ENCODE data around the gene ESRRA. TPM values are rescaled to one million over a fixed set of nuclear protein-coding genes. Genes with fewer than 3 reads are reported as not detected.

ESRRA gene
- total and polyA plus RNA-seq, 2 donors: 13.3 to 53.2 TPM

DNA sequence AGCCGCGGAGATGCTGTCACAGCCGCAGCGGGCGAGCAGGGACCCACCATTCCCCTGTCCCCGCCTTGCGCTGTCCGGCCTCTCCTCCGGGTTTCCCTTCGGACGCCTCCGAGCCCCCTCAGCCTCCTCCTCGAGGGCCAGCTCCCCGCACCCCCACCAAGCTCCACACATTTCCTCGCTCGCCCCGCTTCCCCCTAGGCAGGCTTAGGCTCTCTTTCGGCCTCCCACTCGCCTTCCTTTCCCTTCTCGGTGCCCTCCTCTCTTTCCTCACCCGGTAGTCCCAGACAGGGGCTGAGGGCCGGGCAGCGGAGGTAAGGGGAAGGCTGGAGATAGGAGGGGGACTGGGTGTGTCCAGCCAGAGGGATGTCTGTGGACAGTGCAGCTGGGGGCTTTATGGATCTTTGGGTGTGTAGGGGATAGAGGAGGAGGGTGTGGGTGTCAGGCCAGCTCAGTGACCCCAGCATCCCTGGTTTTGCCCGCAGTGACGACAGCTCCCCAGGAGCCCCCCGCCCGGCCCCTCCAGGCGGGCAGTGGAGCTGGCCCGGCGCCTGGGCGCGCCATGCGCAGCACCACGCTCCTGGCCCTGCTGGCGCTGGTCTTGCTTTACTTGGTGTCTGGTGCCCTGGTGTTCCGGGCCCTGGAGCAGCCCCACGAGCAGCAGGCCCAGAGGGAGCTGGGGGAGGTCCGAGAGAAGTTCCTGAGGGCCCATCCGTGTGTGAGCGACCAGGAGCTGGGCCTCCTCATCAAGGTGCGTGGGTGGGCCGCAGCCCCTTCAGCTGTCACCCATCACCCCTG lies 12.7 kb upstream of the ESRRA start:
- WGBS: 32% methylated on average over 42 of the region's 42 CpGs
- Histone ChIP-seq H3K36me3 (ENCODE audit: insufficient read depth) (no peaks in the 10 kb centered on the region), H3K4me3 (ENCODE audit: low read depth, low read length) (peak overlapping the region; percentile 35), H3K4me1 (ENCODE audit: insufficient read depth) (peaks cover 3% of the 10 kb centered on the region), H3K27ac (ENCODE audit: low read depth) (no peak overlapping the region)
- no peak for DNase-seq (ENCODE audit: extremely low spot score)

DNA sequence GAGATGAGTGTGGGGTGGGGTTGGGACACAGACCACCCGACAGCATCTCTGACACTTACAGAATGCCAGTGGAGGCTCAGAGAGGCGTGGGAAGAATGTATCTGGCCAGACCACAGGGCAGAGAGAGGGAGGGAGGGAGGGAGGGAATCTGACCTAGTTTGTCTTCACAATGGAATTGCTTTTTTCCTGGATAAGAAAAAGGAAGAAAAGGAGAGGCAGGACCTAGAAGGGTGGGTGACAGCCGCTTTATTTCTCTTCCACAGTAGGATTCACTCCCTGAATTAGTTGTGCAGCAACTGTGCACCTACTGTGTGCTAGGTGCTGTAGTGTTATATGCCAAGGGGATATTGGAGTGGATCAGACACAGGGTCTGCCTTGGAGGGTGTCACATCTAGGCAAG lies 10.6 kb upstream of the ESRRA start:
- Histone ChIP-seq H3K4me1 (ENCODE audit: insufficient read depth) (peaks cover 6% of the 10 kb centered on the region), H3K36me3 (ENCODE audit: insufficient read depth) (no peaks in the 10 kb centered on the region), H3K4me3 (ENCODE audit: low read depth, low read length) (no peak overlapping the region), H3K27ac (ENCODE audit: low read depth) (no peak overlapping the region)
- DNase-seq (ENCODE audit: extremely low spot score): no peak
- 49% methylated on average over 3 of the region's 3 CpGs for WGBS

DNA sequence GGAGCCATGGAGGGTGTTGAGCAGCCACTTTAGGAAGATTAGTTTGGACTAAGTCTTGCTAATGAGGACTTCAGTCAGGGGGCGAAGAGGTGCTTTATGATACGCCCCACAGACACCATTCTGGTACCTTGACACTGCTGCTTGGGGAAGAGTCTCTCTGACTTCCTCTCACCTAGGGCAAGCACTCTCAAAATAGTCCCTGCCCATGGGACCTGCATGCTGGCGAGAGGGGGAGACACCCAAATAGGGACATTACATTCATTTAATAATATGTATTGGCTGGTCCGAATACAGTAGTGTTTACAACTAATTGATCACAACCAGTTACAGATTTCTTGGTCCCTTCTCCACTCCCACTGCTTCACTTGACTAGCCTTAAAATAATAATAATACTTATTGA lies 9.6 kb upstream of the ESRRA start:
- Histone ChIP-seq H3K27ac (ENCODE audit: low read depth) (no peak overlapping the region), H3K36me3 (ENCODE audit: insufficient read depth) (no peaks in the 10 kb centered on the region), H3K4me1 (ENCODE audit: insufficient read depth) (peaks cover 6% of the 10 kb centered on the region), H3K4me3 (ENCODE audit: low read depth, low read length) (no peak overlapping the region)
- 88% methylated on average over 4 of the region's 4 CpGs for WGBS
- DNase-seq (ENCODE audit: extremely low spot score): no peak

DNA sequence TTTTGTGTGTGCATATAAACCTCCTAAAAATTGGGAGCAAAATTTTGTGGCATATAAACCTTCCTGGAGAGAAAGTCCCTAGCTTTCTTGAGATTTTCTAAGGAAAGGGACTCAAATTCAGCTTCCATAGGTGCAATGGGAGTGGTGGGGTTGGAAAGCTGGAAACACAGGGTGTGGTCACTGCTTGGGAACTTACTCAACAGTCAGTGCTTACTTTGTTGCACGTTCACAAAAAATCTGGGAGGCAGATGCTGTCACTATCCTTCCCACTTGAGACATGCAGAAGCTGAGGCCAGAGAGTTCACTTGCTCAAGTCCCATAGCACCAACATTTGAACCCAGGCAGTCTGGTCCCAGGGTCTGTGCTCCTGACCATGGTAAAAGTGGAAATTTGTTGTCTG lies 9.1 kb upstream of the ESRRA start:
- no peaks in the 10 kb centered on the region for H3K36me3 ChIP-seq (ENCODE audit: insufficient read depth)
- 38% methylated on average over 1 of the region's 1 CpG for WGBS
- H3K4me1 ChIP-seq (ENCODE audit: insufficient read depth): peaks cover 6% of the 10 kb centered on the region
- H3K27ac ChIP-seq (ENCODE audit: low read depth): no peak overlapping the region
- H3K4me3 ChIP-seq (ENCODE audit: low read depth, low read length): no peak overlapping the region
- DNase-seq (ENCODE audit: extremely low spot score): no peak

DNA sequence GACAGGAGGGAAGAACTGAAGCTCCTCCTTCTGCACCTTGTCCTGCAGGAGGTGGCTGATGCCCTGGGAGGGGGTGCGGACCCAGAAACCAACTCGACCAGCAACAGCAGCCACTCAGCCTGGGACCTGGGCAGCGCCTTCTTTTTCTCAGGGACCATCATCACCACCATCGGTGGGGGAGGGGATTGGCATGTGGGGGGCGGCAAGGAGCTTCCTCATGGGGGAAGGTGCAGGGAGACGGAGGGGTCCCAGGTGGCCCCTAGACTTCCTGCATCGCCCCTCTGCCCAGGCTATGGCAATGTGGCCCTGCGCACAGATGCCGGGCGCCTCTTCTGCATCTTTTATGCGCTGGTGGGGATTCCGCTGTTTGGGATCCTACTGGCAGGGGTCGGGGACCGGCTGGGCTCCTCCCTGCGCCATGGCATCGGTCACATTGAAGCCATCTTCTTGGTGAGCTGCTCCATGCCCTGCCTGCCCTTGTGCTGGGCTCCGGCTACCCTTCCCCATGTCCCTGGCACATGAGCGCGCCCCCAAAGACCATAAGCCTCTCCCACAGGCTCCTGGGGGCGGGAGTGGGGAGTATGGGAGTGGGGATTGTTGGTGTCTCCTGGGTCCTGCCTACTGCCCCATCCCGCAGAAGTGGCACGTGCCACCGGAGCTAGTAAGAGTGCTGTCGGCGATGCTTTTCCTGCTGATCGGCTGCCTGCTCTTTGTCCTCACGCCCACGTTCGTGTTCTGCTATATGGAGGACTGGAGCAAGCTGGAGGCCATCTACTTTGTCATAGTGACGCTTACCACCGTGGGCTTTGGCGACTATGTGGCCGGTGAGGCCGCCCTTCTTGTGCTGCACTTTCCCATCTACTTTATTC lies 8.3 kb upstream of the ESRRA start:
- DNase-seq (ENCODE audit: extremely low spot score): no peak
- H3K4me1 ChIP-seq (ENCODE audit: insufficient read depth): peaks cover 5% of the 10 kb centered on the region
- no peaks in the 10 kb centered on the region for H3K36me3 ChIP-seq (ENCODE audit: insufficient read depth)
- H3K27ac ChIP-seq (ENCODE audit: low read depth): no peak overlapping the region
- WGBS: 16% methylated on average over 34 of the region's 34 CpGs
- no peak overlapping the region for H3K4me3 ChIP-seq (ENCODE audit: low read depth, low read length)

DNA sequence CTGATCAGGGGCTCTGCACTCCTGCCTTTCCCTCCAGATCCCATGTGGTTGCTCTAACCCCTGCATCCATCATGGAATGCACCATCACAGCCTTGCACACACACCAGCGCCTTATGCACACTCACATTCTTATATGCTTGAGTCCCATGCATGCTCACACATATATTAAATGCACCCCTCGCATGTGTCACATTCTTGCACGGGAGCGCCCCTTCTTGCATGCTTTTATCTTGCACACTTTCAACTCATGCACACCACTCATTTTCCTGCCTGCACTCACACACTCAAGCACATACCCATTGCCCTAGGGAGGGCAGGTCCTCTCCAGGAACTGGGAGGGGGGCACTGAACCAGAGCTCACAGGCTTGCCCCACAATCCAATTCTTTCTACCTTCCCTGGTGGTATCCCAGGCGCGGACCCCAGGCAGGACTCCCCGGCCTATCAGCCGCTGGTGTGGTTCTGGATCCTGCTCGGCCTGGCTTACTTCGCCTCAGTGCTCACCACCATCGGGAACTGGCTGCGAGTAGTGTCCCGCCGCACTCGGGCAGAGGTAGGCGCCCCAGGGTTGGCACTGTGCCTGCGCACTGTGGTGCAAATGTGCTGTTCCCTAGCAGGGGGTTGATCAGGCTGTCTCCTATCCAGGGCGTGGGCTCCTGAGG lies 7.5 kb upstream of the ESRRA start:
- Histone ChIP-seq H3K27ac (ENCODE audit: low read depth) (no peak overlapping the region), H3K4me1 (ENCODE audit: insufficient read depth) (peaks cover 3% of the 10 kb centered on the region), H3K4me3 (ENCODE audit: low read depth, low read length) (no peak overlapping the region), H3K36me3 (ENCODE audit: insufficient read depth) (no peaks in the 10 kb centered on the region)
- DNase-seq (ENCODE audit: extremely low spot score): no peak
- WGBS: 49% methylated on average over 18 of the region's 18 CpGs

DNA sequence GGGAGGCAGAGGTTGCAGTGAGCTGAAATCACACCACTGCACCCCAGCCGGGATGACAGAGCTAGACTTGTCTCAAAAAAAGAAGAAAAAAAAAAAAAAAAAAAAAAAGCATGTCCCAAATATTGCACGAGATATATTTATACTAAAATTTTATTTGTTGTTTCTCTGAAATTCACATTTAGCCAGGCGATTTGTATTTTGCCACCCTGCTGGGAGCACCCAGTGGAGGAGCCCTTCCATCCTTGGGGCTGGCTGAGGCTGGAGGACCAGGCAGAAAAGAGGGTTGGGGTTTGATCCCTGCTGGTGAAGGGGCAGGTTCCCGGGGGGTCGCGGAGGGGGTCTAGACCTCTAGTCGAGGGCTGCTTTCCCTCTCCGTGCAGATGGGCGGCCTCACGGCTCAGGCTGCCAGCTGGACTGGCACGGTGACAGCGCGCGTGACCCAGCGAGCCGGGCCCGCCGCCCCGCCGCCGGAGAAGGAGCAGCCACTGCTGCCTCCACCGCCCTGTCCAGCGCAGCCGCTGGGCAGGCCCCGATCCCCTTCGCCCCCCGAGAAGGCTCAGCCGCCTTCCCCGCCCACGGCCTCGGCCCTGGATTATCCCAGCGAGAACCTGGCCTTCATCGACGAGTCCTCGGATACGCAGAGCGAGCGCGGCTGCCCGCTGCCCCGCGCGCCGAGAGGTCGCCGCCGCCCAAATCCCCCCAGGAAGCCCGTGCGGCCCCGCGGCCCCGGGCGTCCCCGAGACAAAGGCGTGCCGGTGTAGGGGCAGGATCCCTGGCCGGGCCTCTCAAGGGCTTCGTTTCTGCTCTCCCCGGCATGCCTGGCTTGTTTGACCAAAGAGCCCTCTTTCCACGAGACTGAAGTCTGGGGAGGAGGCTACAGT lies 6.1 kb upstream of the ESRRA start:
- Histone ChIP-seq H3K4me3 (ENCODE audit: low read depth, low read length) (peak overlapping the region; percentile 24), H3K27ac (ENCODE audit: low read depth) (no peak overlapping the region), H3K4me1 (ENCODE audit: insufficient read depth) (peaks cover 3% of the 10 kb centered on the region), H3K36me3 (ENCODE audit: insufficient read depth) (no peaks in the 10 kb centered on the region)
- DNase-seq (ENCODE audit: extremely low spot score): no peak
- WGBS: 4% methylated on average over 60 of the region's 60 CpGs

DNA sequence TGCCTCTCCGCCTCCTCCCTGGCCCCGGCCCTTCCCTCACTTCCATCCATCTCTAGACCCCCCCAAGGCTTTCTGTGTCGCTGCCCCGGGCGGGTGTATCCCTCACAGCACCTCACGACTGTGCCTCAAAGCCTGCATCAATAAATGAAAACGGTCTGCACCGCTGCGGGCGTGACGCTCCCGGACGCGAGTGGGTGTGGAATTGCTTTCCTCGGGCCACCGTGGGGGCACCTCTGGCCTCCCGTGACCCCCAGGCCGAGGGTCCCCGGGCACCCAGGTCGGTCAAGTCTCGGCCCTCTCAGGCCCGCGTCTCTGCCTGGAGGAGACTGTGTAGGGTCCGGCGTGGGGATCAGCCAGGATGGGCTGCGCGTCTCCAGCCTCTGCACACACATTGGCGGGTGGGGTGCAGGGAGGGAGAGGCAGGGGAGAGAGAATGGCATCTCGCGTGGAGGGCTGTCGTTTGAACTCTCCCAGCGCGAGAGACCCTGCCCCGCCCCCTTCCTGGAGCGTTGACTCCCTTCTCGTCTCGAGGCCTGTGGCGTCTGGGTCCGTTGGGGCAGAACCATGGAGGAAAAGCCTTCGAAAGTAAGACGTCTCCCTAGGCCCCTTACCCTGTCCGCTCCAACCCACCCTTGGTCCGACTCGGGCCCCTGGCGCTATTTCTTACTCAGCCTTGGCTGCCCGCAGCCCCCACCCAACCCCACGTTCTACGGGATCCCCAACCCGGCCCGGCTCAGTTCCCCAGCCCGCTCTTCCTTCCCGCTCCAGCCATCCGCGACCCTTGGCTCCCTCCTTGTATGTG lies 5.3 kb upstream of the ESRRA start, which contains the start of gene CATSPERZ:
TSS of gene CATSPERZ (plus strand) at position 512 of the 802 bp plus-strand sequence. CDS start at position 565, 53 bp downstream.
- no peak for DNase-seq (ENCODE audit: extremely low spot score)
- Histone ChIP-seq H3K36me3 (ENCODE audit: insufficient read depth) (no peaks in the 10 kb centered on the region), H3K4me1 (ENCODE audit: insufficient read depth) (peaks cover 3% of the 10 kb centered on the region), H3K27ac (ENCODE audit: low read depth) (no peak within 1 kb of the TSS), H3K4me3 (ENCODE audit: low read depth, low read length) (peak within 1 kb of the TSS; percentile 24)
- WGBS: 17% methylated on average over 54 of the region's 54 CpGs

DNA sequence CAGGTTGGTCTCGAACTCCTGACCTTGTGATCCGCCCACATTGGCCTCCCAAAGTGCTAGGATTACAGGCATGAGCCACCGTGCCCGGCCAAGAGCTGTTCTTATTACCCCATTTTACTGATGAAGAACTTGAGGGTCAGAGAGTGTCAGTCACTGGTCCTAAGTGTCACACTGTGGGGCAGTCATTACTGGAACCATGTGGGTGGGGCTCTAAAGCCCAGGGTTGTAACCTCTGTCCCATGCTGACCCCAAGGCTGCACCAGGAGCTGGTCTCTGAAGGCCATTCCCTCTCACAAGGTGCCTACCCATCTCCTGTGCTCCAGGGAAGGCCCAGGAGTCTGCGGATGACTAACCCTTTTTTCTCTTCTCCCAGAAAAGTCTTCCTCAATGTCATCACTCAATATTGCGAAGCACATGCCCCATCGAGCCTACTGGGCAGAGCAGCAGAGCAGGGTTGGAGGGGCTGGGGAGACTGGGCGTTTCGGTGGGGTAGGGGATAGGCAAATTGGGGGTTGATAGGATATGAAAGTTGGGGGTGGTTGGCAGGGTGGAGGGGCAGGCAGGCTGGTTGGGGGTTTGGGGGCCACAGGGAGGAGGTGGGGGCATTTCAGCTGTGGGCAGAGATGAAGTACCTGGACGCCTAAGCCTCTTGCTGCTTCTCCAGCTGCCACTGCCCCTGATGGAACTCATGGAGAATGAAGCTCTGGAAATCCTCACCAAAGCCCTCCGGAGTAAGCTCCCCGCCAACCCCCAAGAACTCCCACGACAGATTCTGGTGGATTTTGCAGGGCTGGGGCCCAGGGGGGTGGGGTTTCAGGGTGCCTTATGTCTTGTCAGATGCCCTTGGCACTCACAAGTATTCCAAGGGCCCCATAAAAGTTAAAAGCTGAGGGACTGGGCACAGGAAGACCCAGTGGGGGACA lies 2.0 kb upstream of the ESRRA start:
- WGBS: 81% methylated on average over 13 of the region's 13 CpGs
- peaks cover 3% of the 10 kb centered on the region for H3K4me1 ChIP-seq (ENCODE audit: insufficient read depth)
- no peak overlapping the region for H3K4me3 ChIP-seq (ENCODE audit: low read depth, low read length)
- DNase-seq (ENCODE audit: extremely low spot score): no peak
- H3K36me3 ChIP-seq (ENCODE audit: insufficient read depth): no peaks in the 10 kb centered on the region
- no peak overlapping the region for H3K27ac ChIP-seq (ENCODE audit: low read depth)

DNA sequence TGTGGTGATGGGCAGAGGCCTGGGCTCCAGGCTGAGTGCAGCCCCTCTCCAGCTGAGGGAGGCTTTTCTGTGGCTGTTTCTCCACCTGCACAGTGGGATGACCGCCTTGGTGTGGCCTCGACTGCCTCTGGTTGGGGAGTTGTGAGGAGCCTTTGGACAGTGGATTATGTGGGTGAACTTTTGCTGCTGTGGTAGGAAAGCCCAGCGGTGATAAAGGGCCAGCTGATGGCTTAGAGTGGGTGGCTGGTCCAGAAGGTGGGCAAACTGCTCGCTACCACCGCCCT lies 1.4 kb upstream of the ESRRA start:
- 57% methylated on average over 5 of the region's 5 CpGs for WGBS
- Histone ChIP-seq H3K36me3 (ENCODE audit: insufficient read depth) (no peaks in the 10 kb centered on the region), H3K4me3 (ENCODE audit: low read depth, low read length) (no peak overlapping the region), H3K27ac (ENCODE audit: low read depth) (no peak overlapping the region), H3K4me1 (ENCODE audit: insufficient read depth) (peaks cover 3% of the 10 kb centered on the region)
- DNase-seq (ENCODE audit: extremely low spot score): no peak

DNA sequence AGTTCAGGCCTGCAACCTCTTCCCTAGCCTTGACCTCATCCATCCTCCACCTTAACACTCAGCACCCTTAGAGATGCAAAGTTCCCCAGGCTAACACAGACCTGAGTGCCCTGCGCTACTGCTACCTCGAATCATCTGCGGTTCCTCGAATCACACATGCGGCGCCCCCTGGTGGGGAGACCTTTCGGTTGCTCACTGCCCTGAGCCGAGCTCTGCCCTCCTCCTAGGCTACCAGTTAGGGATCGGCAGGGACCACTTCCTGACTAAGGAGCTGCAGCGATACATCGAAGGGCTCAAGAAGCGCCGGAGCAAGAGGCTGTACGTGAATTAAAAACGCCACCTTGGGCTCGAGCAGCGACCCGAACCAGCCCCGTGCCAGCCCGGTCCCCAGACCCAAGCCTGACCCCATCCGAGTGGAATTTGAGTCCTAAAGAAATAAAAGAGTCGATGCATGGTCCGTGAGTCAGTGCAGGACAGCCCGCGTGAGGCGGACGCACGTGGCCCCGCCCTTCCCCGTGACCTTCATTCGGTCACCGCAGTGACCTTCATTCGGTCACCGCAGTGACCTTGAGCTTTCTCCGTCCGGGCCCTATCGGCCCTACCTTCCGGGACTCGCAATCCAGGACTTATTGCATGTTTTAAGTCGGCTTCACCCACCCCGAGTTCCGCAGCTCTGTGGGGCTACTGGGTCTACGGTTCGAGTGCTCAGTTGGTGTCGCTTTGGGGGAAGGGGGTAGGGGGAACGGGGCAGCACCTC lies 830 bp upstream of the ESRRA start:
- Histone ChIP-seq H3K36me3 (ENCODE audit: insufficient read depth) (no peaks in the 10 kb centered on the region), H3K4me1 (ENCODE audit: insufficient read depth) (no peaks in the 10 kb centered on the region), H3K4me3 (ENCODE audit: low read depth, low read length) (peak overlapping the region; percentile 37), H3K27ac (ENCODE audit: low read depth) (peak overlapping the region; percentile 85)
- DNase-seq (ENCODE audit: extremely low spot score): peak; percentile 71
- under 1% methylated on average over 46 of the region's 46 CpGs for WGBS
